ENCODE data around the gene LIPK.

LIPK gene

GRCh38 chr10:88682491-88682890 lies 23.6 kb upstream of the LIPK start:
- Histone ChIP-seq H3K27me3 (ENCODE audit: low read depth, low read length) (no peaks in the 10 kb centered on the region), H3K79me2 (ENCODE audit: low read length) (no peaks in the 10 kb centered on the region), H2AFZ (ENCODE audit: low read depth, low read length) (no peak overlapping the region), H3K36me3 (replicated peaks; ENCODE audit: low read depth, low read length) (no peaks in the 10 kb centered on the region), H3K4me3 (ENCODE audit: low read length) (no peak overlapping the region), H3K27ac (ENCODE audit: low read length) (no peak overlapping the region), H3K9me3 (ENCODE audit: insufficient read depth, low read length) (no peaks in the 10 kb centered on the region), H3K4me1 (ENCODE audit: low read length) (peaks cover 11% of the 10 kb centered on the region), H4K20me1 (ENCODE audit: insufficient read depth, low read length) (no peaks in the 10 kb centered on the region), H3K4me2 (ENCODE audit: low read length) (no peak overlapping the region), H3K9ac (ENCODE audit: low read length) (no peak overlapping the region)
- TF ChIP-seq CTCF (IDR thresholded peaks at IDR 0.05; ENCODE audit: low read depth, low read length) (no peak), EZH2phosphoT487 (IDR thresholded peaks at IDR 0.05; ENCODE audit: low read depth) (no peak)

GRCh38 chr10:88687853-88688467 lies 18.1 kb upstream of the LIPK start:
- H4K20me1 ChIP-seq (ENCODE audit: insufficient read depth, low read length): no peaks in the 10 kb centered on the region
- H3K4me2 ChIP-seq (ENCODE audit: low read length): no peak overlapping the region
- H3K4me1 ChIP-seq (ENCODE audit: low read length): peaks cover 14% of the 10 kb centered on the region
- no peak overlapping the region for H3K4me3 ChIP-seq (ENCODE audit: low read length)
- H3K79me2 ChIP-seq (ENCODE audit: low read length): no peaks in the 10 kb centered on the region
- no peak overlapping the region for H2AFZ ChIP-seq (ENCODE audit: low read depth, low read length)
- H3K9ac ChIP-seq (ENCODE audit: low read length): no peak overlapping the region
- peak; percentile 74 for TF ChIP-seq CTCF (IDR thresholded peaks at IDR 0.05; ENCODE audit: low read depth, low read length)
- no peak for TF ChIP-seq EZH2phosphoT487 (IDR thresholded peaks at IDR 0.05; ENCODE audit: low read depth)
- H3K36me3 ChIP-seq (replicated peaks; ENCODE audit: low read depth, low read length): no peaks in the 10 kb centered on the region
- no peaks in the 10 kb centered on the region for H3K27me3 ChIP-seq (ENCODE audit: low read depth, low read length)
- H3K9me3 ChIP-seq (ENCODE audit: insufficient read depth, low read length): no peaks in the 10 kb centered on the region
- no peak overlapping the region for H3K27ac ChIP-seq (ENCODE audit: low read length)

GRCh38 chr10:88689366-88689765 lies 16.7 kb upstream of the LIPK start:
- H3K27ac ChIP-seq (ENCODE audit: low read length): no peak overlapping the region

More at GRCh38 chr10:88689366-88689765, 16.7 kb upstream of the LIPK start:
- TF ChIP-seq EZH2phosphoT487 (IDR thresholded peaks at IDR 0.05; ENCODE audit: low read depth) (no peak), CTCF (IDR thresholded peaks at IDR 0.05; ENCODE audit: low read depth, low read length) (no peak)
- no peak overlapping the region for H3K4me3 ChIP-seq (ENCODE audit: low read length)
- H3K4me2 ChIP-seq (ENCODE audit: low read length): no peak overlapping the region
- H2AFZ ChIP-seq (ENCODE audit: low read depth, low read length): no peak overlapping the region
- H3K9me3 ChIP-seq (ENCODE audit: insufficient read depth, low read length): no peaks in the 10 kb centered on the region
- no peaks in the 10 kb centered on the region for H4K20me1 ChIP-seq (ENCODE audit: insufficient read depth, low read length)
- H3K4me1 ChIP-seq (ENCODE audit: low read length): peaks cover 14% of the 10 kb centered on the region
- H3K79me2 ChIP-seq (ENCODE audit: low read length): no peaks in the 10 kb centered on the region
- no peak overlapping the region for H3K9ac ChIP-seq (ENCODE audit: low read length)
- no peaks in the 10 kb centered on the region for H3K36me3 ChIP-seq (replicated peaks; ENCODE audit: low read depth, low read length)
- no peaks in the 10 kb centered on the region for H3K27me3 ChIP-seq (ENCODE audit: low read depth, low read length)

All from OCI-LY3 (cell line).